Ishikawa (cell line): Measurements from ENCODE around the gene TRIM27.

Experiments
- CEBPB ChIP-seq: IDR thresholded peaks from 2 replicates; pipeline ENCODE4 v1.6.1; 2012
- CREB1 ChIP-seq: IDR thresholded peaks from 2 replicates; pipeline ENCODE4 v1.6.1; 2012; ENCODE audit warnings: low read depth
- EGR1 ChIP-seq: IDR thresholded peaks from 2 replicates; pipeline ENCODE4 v1.6.1; 2012
- EP300 ChIP-seq: IDR thresholded peaks from 2 replicates; pipeline ENCODE4 v1.6.1; 2012; ENCODE audit warnings: borderline replicate concordance
- FOXM1 ChIP-seq: IDR thresholded peaks from 2 replicates; pipeline ENCODE4 v1.6.1; 2012; ENCODE audit warnings: low read depth, borderline replicate concordance
- MAX ChIP-seq: IDR thresholded peaks from 2 replicates; pipeline ENCODE4 v1.6.1; 2012
- NFIC ChIP-seq: IDR thresholded peaks from 2 replicates; pipeline ENCODE4 v1.6.1; 2012
- RAD21 ChIP-seq: IDR thresholded peaks from 2 replicates; pipeline ENCODE4 v1.6.1; 2012; ENCODE audit warnings: low read depth
- REST ChIP-seq: IDR thresholded peaks from 2 replicates; pipeline ENCODE4 v1.6.1; 2012; ENCODE audit warnings: low read depth, mild to moderate bottlenecking
- TAF1 ChIP-seq: IDR thresholded peaks from 2 replicates; pipeline ENCODE4 v1.6.1; 2012; ENCODE audit warnings: low read depth, mild to moderate bottlenecking
- TCF12 ChIP-seq: IDR thresholded peaks from 2 replicates; pipeline ENCODE4 v1.6.1; 2012; ENCODE audit warnings: low read depth
- TEAD4 ChIP-seq: IDR thresholded peaks from 2 replicates; pipeline ENCODE4 v1.6.1; 2012
- USF1 ChIP-seq: IDR thresholded peaks from 2 replicates; pipeline ENCODE4 v1.6.1; 2012
- YY1 ChIP-seq: IDR thresholded peaks from 2 replicates; pipeline ENCODE4 v1.6.1; 2012; ENCODE audit warnings: low read depth
- ZBTB7A ChIP-seq: IDR thresholded peaks from 2 replicates; pipeline ENCODE4 v1.6.1; 2012; ENCODE audit warnings: low read depth

The TRIM27 gene

GRCh38 chr6:28907394-28907793, 16.4 kb downstream of the TRIM27 start:
- TF ChIP-seq EP300 (no peak), REST (no peak), MAX (no peak), TCF12 (no peak), USF1 (no peak), NFIC (no peak), FOXM1 (no peak), TEAD4 (no peak), YY1 (no peak), CEBPB (no peak), ZBTB7A (no peak), TAF1 (no peak), RAD21 (no peak), CREB1 (no peak), EGR1 (no peak)

- no peak for TF ChIP-seq YY1
- TF ChIP-seq TCF12: no peak
- no peak for TF ChIP-seq FOXM1
- no peak for TF ChIP-seq NFIC
- TF ChIP-seq RAD21: no peak
- TF ChIP-seq CREB1: no peak
- TF ChIP-seq TAF1: no peak
- TF ChIP-seq TEAD4: no peak
- TF ChIP-seq CEBPB: no peak
- no peak for TF ChIP-seq MAX
- no peak for TF ChIP-seq REST
- no peak for TF ChIP-seq ZBTB7A
- TF ChIP-seq EGR1: no peak
These were observed 17.1 kb downstream of the TRIM27 start for GRCh38 chr6:28906669-28907068.

GRCh38 chr6:28903686-28904085, 20.1 kb downstream of the TRIM27 start:
- TF ChIP-seq MAX (no peak), EP300 (no peak), TAF1 (no peak), FOXM1 (no peak)

- no peak for TF ChIP-seq CREB1
These were observed 22.0 kb downstream of the TRIM27 start for GRCh38 chr6:28901831-28902230.

- no peak for TF ChIP-seq YY1
- TF ChIP-seq CREB1: no peak
- TF ChIP-seq ZBTB7A: no peak
- no peak for TF ChIP-seq REST
- TF ChIP-seq USF1: no peak
- TF ChIP-seq RAD21: no peak
- TF ChIP-seq TEAD4: no peak
These were observed 23.1 kb downstream of the TRIM27 start for GRCh38 chr6:28900577-28901256.
